IPS DF 4.7 (cell line): ENCODE measurements around the gene MMP7.

Experiments used
- DNase-seq: peaks from one replicate; pipeline ENCODE4 v3.0.0-alpha.2; 2013; ENCODE audit warnings: low spot score; ENCODE audit errors: extremely low read depth

Gene MMP7

GRCh38 chr11:102530558-102530957 lies at the start of gene MMP7:
Gene MMP7 (minus strand): TSS chr11:102530747. CDS start chr11:102530700, 47 bp downstream.
- DNase-seq, result no peak

GRCh38 chr11:102577723-102578122 lies 47.2 kb upstream of the MMP7 start:
- no peak for DNase-seq

- no peak for DNase-seq
Measured at GRCh38 chr11:102577182-102577581, 46.6 kb upstream of the MMP7 start.

- no peak for DNase-seq
Measured at GRCh38 chr11:102576350-102576749, 45.8 kb upstream of the MMP7 start.

- DNase-seq, result no peak
Measured at GRCh38 chr11:102575012-102575411, 44.5 kb upstream of the MMP7 start.

- DNase-seq, result no peak
Measured at GRCh38 chr11:102573851-102574250, 43.3 kb upstream of the MMP7 start.

- DNase-seq, result no peak
Measured at GRCh38 chr11:102572554-102573220, 42.1 kb upstream of the MMP7 start.

- no peak for DNase-seq
Measured at GRCh38 chr11:102568851-102569250, 38.3 kb upstream of the MMP7 start.

GRCh38 chr11:102566112-102566511 lies 35.6 kb upstream of the MMP7 start:
- DNase-seq, result no peak

GRCh38 chr11:102564110-102564509 lies 33.6 kb upstream of the MMP7 start:
- DNase-seq, result no peak

GRCh38 chr11:102561636-102562035 lies 31.1 kb upstream of the MMP7 start:
- no peak for DNase-seq

- no peak for DNase-seq
Measured at GRCh38 chr11:102560555-102561011, 30.0 kb upstream of the MMP7 start.

GRCh38 chr11:102559839-102560238 lies 29.3 kb upstream of the MMP7 start:
- DNase-seq, result no peak

GRCh38 chr11:102555091-102555490 lies 24.5 kb upstream of the MMP7 start:
- DNase-seq, result no peak

- DNase-seq, result no peak
Measured at GRCh38 chr11:102553835-102554282, 23.3 kb upstream of the MMP7 start.

- no peak for DNase-seq
Measured at GRCh38 chr11:102552447-102553194, 22.1 kb upstream of the MMP7 start.

- DNase-seq, result no peak
Measured at GRCh38 chr11:102552020-102552419, 21.5 kb upstream of the MMP7 start.

GRCh38 chr11:102551169-102551781 lies 20.7 kb upstream of the MMP7 start:
- DNase-seq, result no peak

GRCh38 chr11:102546923-102547471 lies 16.4 kb upstream of the MMP7 start:
- no peak for DNase-seq

- DNase-seq, result no peak
Measured at GRCh38 chr11:102546427-102546826, 15.9 kb upstream of the MMP7 start.

GRCh38 chr11:102545701-102546100 lies 15.2 kb upstream of the MMP7 start:
- no peak for DNase-seq

- no peak for DNase-seq
Measured at GRCh38 chr11:102544594-102544993, 14.0 kb upstream of the MMP7 start.
